Measurements from ENCODE around the gene EDN3.

EDN3 gene

GRCh38 chr20:59323731-59324130 lies 23.3 kb downstream of the EDN3 start:
- TF ChIP-seq, protein P1, sequence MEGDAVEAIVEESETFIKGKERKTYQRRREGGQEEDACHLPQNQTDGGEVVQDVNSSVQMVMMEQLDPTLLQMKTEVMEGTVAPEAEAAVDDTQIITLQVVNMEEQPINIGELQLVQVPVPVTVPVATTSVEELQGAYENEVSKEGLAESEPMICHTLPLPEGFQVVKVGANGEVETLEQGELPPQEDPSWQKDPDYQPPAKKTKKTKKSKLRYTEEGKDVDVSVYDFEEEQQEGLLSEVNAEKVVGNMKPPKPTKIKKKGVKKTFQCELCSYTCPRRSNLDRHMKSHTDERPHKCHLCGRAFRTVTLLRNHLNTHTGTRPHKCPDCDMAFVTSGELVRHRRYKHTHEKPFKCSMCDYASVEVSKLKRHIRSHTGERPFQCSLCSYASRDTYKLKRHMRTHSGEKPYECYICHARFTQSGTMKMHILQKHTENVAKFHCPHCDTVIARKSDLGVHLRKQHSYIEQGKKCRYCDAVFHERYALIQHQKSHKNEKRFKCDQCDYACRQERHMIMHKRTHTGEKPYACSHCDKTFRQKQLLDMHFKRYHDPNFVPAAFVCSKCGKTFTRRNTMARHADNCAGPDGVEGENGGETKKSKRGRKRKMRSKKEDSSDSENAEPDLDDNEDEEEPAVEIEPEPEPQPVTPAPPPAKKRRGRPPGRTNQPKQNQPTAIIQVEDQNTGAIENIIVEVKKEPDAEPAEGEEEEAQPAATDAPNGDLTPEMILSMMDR (IDR thresholded peaks at IDR 0.05; ENCODE audit: low read length, missing control alignments): no peak
- DNase-seq (ENCODE audit: low read depth): no peak

GRCh38 chr20:59324521-59325141 lies 24.2 kb downstream of the EDN3 start:
- TF ChIP-seq, protein P1 (IDR thresholded peaks at IDR 0.05; ENCODE audit: low read length, missing control alignments): no peak
- no peak for DNase-seq (ENCODE audit: low read depth)
- no peak overlapping the region for H3K4me3 ChIP-seq (replicated peaks; ENCODE audit: low read depth, low read length)

More at GRCh38 chr20:59323731-59324130, 23.3 kb downstream of the EDN3 start:
- no peak overlapping the region for H3K4me3 ChIP-seq (replicated peaks; ENCODE audit: low read depth, low read length)

DNA sequence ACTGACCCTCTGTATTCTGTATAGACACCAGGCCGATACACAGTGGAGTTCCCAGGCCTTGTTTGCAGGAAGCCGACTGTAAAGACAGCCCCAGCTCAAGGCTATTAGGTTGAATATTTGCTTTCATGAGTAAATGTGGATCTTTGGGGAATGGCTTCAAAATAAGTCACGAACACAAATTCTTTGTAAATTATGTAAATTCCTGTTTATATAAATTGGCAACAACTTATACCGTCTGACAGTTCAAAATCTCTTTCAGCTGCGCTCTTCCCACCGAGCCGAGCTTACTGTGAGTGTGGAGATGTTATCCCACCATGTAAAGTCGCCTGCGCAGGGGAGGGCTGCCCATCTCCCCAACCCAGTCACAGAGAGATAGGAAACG lies 24.7 kb downstream of the EDN3 start:
- TF ChIP-seq, protein P1 (IDR thresholded peaks at IDR 0.05; ENCODE audit: low read length, missing control alignments): no peak
- no peak overlapping the region for H3K4me3 ChIP-seq (replicated peaks; ENCODE audit: low read depth, low read length)
- DNase-seq (ENCODE audit: low read depth): no peak

- H3K4me3 ChIP-seq (replicated peaks; ENCODE audit: low read depth, low read length): no peak overlapping the region
- DNase-seq (ENCODE audit: low read depth): no peak
- TF ChIP-seq, protein P1 (IDR thresholded peaks at IDR 0.05; ENCODE audit: low read length, missing control alignments): no peak
Observed at GRCh38 chr20:59326188-59326587, 25.8 kb downstream of the EDN3 start.

DNA sequence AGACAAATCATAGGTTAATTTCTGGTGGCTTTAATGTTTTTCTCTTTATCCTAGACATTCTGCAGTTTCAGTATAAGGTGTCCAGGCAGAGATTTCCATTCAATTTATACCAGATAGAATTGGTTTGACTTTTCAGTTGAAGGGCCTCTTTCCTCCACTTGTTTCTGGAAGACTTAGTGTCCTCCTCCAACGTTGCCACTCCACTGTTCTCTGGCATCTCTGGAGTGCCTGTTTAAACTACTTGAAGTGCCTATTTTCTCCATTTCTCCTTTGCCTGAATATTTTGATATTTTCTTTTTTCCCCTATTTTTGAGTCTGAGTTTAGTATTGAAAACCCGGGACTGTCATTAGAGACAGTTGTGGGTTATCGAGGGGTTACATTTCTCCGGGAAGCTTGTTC lies 27.7 kb downstream of the EDN3 start:
- no peak for DNase-seq (ENCODE audit: low read depth)

DNA sequence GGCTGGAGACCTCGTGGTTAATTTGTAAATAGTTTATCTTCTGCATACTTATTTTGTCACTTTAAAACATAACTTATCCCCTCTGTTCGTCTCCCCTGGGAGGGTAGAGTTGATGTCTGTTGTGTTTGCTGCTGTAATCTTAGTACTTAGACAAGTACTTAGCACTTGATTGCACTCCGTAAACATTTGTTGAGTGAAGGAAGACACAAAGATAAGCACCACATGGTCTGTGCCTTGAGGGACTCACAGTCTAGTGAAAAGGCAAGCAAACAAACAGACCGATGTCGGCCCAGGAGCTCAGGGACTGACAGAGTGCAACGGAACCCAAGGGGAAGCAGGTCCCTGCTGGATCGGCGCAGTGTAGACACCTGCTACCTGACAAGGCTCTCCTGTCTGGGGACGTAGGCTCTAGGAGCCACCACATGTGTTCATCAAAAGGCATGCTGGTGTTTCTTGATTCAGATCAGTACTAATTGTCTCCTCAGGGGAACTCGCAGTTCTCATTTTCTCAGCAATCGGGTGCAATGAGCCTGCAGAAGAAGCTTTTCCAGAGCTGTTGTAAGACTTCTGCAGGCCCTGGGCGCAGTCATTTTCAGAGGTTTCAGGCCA lies 31.4 kb downstream of the EDN3 start:
- DNase-seq (ENCODE audit: low read depth): no peak
- TF ChIP-seq, protein P1 (IDR thresholded peaks at IDR 0.05; ENCODE audit: low read length, missing control alignments): no peak
- no peak overlapping the region for H3K4me3 ChIP-seq (replicated peaks; ENCODE audit: low read depth, low read length)

More for the DNA sequence above, 27.7 kb downstream of the EDN3 start:
- TF ChIP-seq, protein P1 (IDR thresholded peaks at IDR 0.05; ENCODE audit: low read length, missing control alignments): no peak
- no peak overlapping the region for H3K4me3 ChIP-seq (replicated peaks; ENCODE audit: low read depth, low read length)
